Measurements from ENCODE around the gene PCYT1A. TPM values are rescaled to one million over a fixed set of nuclear protein-coding genes. Genes with fewer than 3 reads are reported as not detected.
"Not testable (repeated sequence)": the region's sequence is repeated elsewhere in the genome, so short reads cannot be mapped to it uniquely, and the experiment has no call there.

Gene PCYT1A
- total and polyA plus RNA-seq, 2 donors (not counting 3 experiments of a cell fraction or from before 2014, with no cell fraction given), result 50.3 to 65.5 TPM

DNA sequence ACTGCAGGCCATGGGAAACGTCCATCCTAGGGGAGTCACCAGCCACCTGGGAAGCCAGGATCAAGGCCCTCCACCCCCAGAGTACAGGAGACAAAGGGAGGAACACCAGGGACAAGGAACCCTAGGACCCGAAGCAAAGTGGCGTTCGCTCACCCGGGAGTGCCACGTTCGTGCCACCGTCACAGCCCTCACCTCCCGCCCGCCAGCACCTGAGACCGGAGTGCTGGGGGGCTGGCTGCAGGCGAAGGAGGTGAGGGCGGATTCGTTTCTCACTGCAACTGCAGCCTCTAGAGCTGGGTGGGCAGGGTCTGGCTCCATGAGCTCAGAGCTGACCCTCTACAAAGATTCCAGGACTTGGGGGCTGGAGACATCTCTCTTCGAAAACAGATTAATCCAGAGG, 102.6 kb downstream of the PCYT1A start:
- intact Hi-C loops (cut with micrococcal nuclease), result no loop called here
- CTCF ChIA-PET, result interaction anchor here (0.7 to 1.1 kb wide), 2 partner anchors 15 to 243 kb away, joined by 3 to 4 read pairs; no protein-coding TSS in a partner anchor
- no TSS peak for BruUV-seq (replicated peaks)

DNA sequence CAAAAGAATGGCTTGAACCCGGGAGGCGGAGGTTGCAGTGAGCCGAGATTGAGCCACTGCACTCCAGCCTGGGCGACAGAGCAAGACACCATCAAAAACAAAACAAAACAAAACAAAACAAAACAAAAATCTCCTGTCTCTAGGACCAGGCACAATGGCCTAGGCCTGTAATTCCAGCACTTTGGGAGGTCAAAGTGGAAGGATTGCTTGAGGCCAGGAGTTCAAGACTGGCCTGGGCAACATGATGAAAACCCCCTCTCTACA, 103.4 kb downstream of the PCYT1A start:
- H3K9me3 ChIP-seq (replicated peaks; ENCODE audit: control insufficient read depth, insufficient read depth, low read length); H3K27ac ChIP-seq (ENCODE audit: insufficient read depth, low read depth, low read length); H3K4me3 ChIP-seq (replicated peaks in 1 of 3; ENCODE audit: insufficient read depth in 1 of 3, low read depth in 1 of 3, low read length in 3 of 3); H2AFZ ChIP-seq (ENCODE audit: low read depth, low read length); H3K27me3 ChIP-seq (ENCODE audit: control insufficient read depth in 2 of 2, insufficient read depth in 2 of 2, low read length in 2 of 2); FAIRE-seq; H3K36me3 ChIP-seq (ENCODE audit: control insufficient read depth in 2 of 2, extremely low read depth in 1 of 2, insufficient read depth in 2 of 2, low read length in 2 of 2); H3K4me1 ChIP-seq (ENCODE audit: control insufficient read depth, extremely low read depth, insufficient read depth, low read length); H3K9ac ChIP-seq (replicated peaks; ENCODE audit: extremely low read depth, insufficient read depth, low read length); H3K4me2 ChIP-seq (ENCODE audit: insufficient read depth, low read length); H4K20me1 ChIP-seq (replicated peaks; ENCODE audit: control insufficient read depth, extremely low read depth, insufficient read depth, low read length); intact Hi-C loops (cut with micrococcal nuclease); DNase-seq (ENCODE audit: low read depth, low spot score); H3K9me1 ChIP-seq (replicated peaks; ENCODE audit: control insufficient read depth, extremely low read depth, insufficient read depth, low read length); H3K79me2 ChIP-seq (ENCODE audit: control insufficient read depth, insufficient read depth, low read length); dilution Hi-C loops (cut with MboI; ENCODE audit: extremely low pct_ligation_motif_present, low sequenced_read_pairs); BruUV-seq (replicated peaks): not testable (repeated sequence)
- ChIA-PET CTCF (interaction anchor here (0.7 kb wide), 1 partner anchor 244 kb away, joined by 4 read pairs; no protein-coding TSS in a partner anchor), POLR2A (interaction anchor here (0.6 kb wide), 1 partner anchor 78 kb away, joined by 4 read pairs; no protein-coding TSS in a partner anchor)

More for the DNA sequence above, 102.6 kb downstream of the PCYT1A start:
- dilution Hi-C loops (cut with MboI; ENCODE audit: extremely low pct_ligation_motif_present, low sequenced_read_pairs), result no loop called here
- Histone ChIP-seq H3K36me3 (ENCODE audit: control insufficient read depth in 2 of 2, extremely low read depth in 1 of 2, insufficient read depth in 2 of 2, low read length in 2 of 2) (no peaks in the 10 kb centered on the region), H3K9me1 (replicated peaks; ENCODE audit: control insufficient read depth, extremely low read depth, insufficient read depth, low read length) (no peaks in the 10 kb centered on the region), H3K9ac (replicated peaks; ENCODE audit: extremely low read depth, insufficient read depth, low read length) (no peak overlapping the region), H2AFZ (ENCODE audit: low read depth, low read length) (no peak overlapping the region), H3K9me3 (replicated peaks; ENCODE audit: control insufficient read depth, insufficient read depth, low read length) (no peaks in the 10 kb centered on the region), H3K27ac (ENCODE audit: insufficient read depth, low read depth, low read length) (no peak overlapping the region), H3K79me2 (ENCODE audit: control insufficient read depth, insufficient read depth, low read length) (no peaks in the 10 kb centered on the region), H3K27me3 (ENCODE audit: control insufficient read depth in 2 of 2, insufficient read depth in 2 of 2, low read length in 2 of 2) (no peaks in the 10 kb centered on the region), H3K4me2 (ENCODE audit: insufficient read depth, low read length) (no peak overlapping the region), H3K4me1 (ENCODE audit: control insufficient read depth, extremely low read depth, insufficient read depth, low read length) (no peaks in the 10 kb centered on the region), H3K4me3 (replicated peaks in 1 of 3; ENCODE audit: insufficient read depth in 1 of 3, low read depth in 1 of 3, low read length in 3 of 3) (no peak overlapping the region), H4K20me1 (replicated peaks; ENCODE audit: control insufficient read depth, extremely low read depth, insufficient read depth, low read length) (no peaks in the 10 kb centered on the region)
- DNase-seq (ENCODE audit: low read depth, low spot score), result no peak
- no peak for FAIRE-seq
- POLR2A ChIA-PET, result no interaction called here
- no peak for TF ChIP-seq GATA2 (IDR thresholded peaks at IDR 0.05; ENCODE audit: insufficient read depth, insufficient read length, low read depth, low read length)
- TF ChIP-seq EZH2 (IDR thresholded peaks at IDR 0.05; ENCODE audit: borderline replicate concordance, low read depth, low read length, severe bottlenecking), result no peak
- TF ChIP-seq MYC (IDR thresholded peaks at IDR 0.05; ENCODE audit: low read depth, low read length), result no peak
- no peak for TF ChIP-seq POLR2AphosphoS5 (IDR thresholded peaks at IDR 0.05; ENCODE audit: insufficient read depth, low read depth, low read length)
- TF ChIP-seq, protein P1, sequence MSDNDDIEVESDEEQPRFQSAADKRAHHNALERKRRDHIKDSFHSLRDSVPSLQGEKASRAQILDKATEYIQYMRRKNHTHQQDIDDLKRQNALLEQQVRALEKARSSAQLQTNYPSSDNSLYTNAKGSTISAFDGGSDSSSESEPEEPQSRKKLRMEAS (IDR thresholded peaks at IDR 0.05; ENCODE audit: insufficient read depth, insufficient read length), result no peak
- TF ChIP-seq JUN (IDR thresholded peaks at IDR 0.05; ENCODE audit: borderline replicate concordance, insufficient read depth, insufficient read length, low read depth), result no peak
- no peak for TF ChIP-seq POLR2A (IDR thresholded peaks at IDR 0.05; ENCODE audit: low read depth, low read length)
- TF ChIP-seq, protein P2, sequence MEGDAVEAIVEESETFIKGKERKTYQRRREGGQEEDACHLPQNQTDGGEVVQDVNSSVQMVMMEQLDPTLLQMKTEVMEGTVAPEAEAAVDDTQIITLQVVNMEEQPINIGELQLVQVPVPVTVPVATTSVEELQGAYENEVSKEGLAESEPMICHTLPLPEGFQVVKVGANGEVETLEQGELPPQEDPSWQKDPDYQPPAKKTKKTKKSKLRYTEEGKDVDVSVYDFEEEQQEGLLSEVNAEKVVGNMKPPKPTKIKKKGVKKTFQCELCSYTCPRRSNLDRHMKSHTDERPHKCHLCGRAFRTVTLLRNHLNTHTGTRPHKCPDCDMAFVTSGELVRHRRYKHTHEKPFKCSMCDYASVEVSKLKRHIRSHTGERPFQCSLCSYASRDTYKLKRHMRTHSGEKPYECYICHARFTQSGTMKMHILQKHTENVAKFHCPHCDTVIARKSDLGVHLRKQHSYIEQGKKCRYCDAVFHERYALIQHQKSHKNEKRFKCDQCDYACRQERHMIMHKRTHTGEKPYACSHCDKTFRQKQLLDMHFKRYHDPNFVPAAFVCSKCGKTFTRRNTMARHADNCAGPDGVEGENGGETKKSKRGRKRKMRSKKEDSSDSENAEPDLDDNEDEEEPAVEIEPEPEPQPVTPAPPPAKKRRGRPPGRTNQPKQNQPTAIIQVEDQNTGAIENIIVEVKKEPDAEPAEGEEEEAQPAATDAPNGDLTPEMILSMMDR (IDR thresholded peaks at IDR 0.05; ENCODE audit: extremely low read depth in 1 of 2, insufficient read depth in 1 of 2, low read depth in 1 of 2, low read length in 2 of 2), result no peak
- TF ChIP-seq FOS (IDR thresholded peaks at IDR 0.05; ENCODE audit: borderline replicate concordance, insufficient read depth, low read length), result no peak
